Fibroblast of lung (primary cell): Measurements from ENCODE around the gene FSHR. TPM values are rescaled to one million over a fixed set of nuclear protein-coding genes. Genes with fewer than 3 reads are reported as not detected.

Source experiments
- DNase-seq, 2 donors: peaks; one replicate each; pipeline versions ENCODE4 v3.0.0 to v3.0.0-alpha.2; 2010; ENCODE audit warnings: low read depth in 2 of 2
- H2AFZ ChIP-seq: 2 replicates; pipeline ENCODE4 v1.5.1; 2012; ENCODE audit warnings: low read length, control low read depth, inconsistent platforms
- H3K27ac ChIP-seq: 2 replicates; pipeline ENCODE4 v1.5.1; 2011; ENCODE audit warnings: low read length, control low read depth; ENCODE audit not compliant: insufficient read depth
- H3K27me3 ChIP-seq: 2 replicates; pipeline ENCODE4 v1.5.1; 2011; ENCODE audit warnings: mild to moderate bottlenecking, low read length; ENCODE audit not compliant: control insufficient read depth, insufficient read depth
- H3K36me3 ChIP-seq: 2 replicates; pipeline ENCODE4 v1.5.1; 2011; ENCODE audit warnings: low read length; ENCODE audit not compliant: control insufficient read depth, insufficient read depth
- H3K4me1 ChIP-seq: 2 replicates; pipeline ENCODE4 v1.5.1; 2011; ENCODE audit warnings: low read length; ENCODE audit not compliant: control insufficient read depth, insufficient read depth; ENCODE audit errors: extremely low read depth
- H3K4me2 ChIP-seq: 2 replicates; pipeline ENCODE4 v1.5.1; 2011; ENCODE audit warnings: low read length, control low read depth; ENCODE audit not compliant: insufficient read depth; ENCODE audit errors: extremely low read depth
- H3K4me3 ChIP-seq, 4 experiments: fragments of 200-600 bp in 1 of 4; sonication (generic) in 1 of 4; replicated peaks in 1 of 4; 2 replicates each; pipeline ENCODE4 v1.5.1; 2011 to 2016; ENCODE audit warnings: low read length in 4 of 4, low read depth in 3 of 4, mild to moderate bottlenecking in 3 of 4, control low read depth in 2 of 4, inconsistent platforms in 1 of 4, mixed read lengths in 1 of 4; ENCODE audit not compliant: insufficient read depth in 1 of 4; ENCODE audit errors: control extremely low read depth in 1 of 4
- H3K79me2 ChIP-seq: 2 replicates; pipeline ENCODE4 v1.5.1; 2012; ENCODE audit warnings: mild to moderate bottlenecking, low read length, inconsistent platforms; ENCODE audit not compliant: control insufficient read depth, insufficient read depth
- H3K9ac ChIP-seq: 2 replicates; pipeline ENCODE4 v1.5.1; 2011; ENCODE audit warnings: mild to moderate bottlenecking, low read length, control low read depth; ENCODE audit not compliant: insufficient read depth
- H3K9me3 ChIP-seq: 2 replicates; pipeline ENCODE4 v1.5.1; 2012; ENCODE audit warnings: low read depth, low read length; ENCODE audit not compliant: control insufficient read depth, insufficient read depth
- H4K20me1 ChIP-seq: 2 replicates; pipeline ENCODE4 v1.5.1; 2011; ENCODE audit warnings: low read length; ENCODE audit not compliant: control insufficient read depth, insufficient read depth; ENCODE audit errors: extremely low read depth
- EZH2 ChIP-seq: IDR thresholded peaks from 2 replicates; pipeline ENCODE4 v1.5.1; 2012; ENCODE audit warnings: low read length, control low read depth, mild to moderate bottlenecking; ENCODE audit errors: missing control alignments
- polyA plus RNA-seq, 2 donors: library from polyadenylated mRNA; depleted of rRNA in 1 of 2; stranded (reverse) in 1 of 2; unstranded in 1 of 2; fragments of >200 nt; gene quantifications; 2 replicates each; pipeline ENCODE4 v1.2.1, GENCODE V29; 2011 to 2012; ENCODE audit warnings: missing spikeins in 1 of 2
- total RNA-seq: library from RNA; depleted of rRNA; stranded (reverse); fragments of >200 nt; gene quantifications from 2 replicates; pipeline ENCODE4 v1.2.1, GENCODE V29; 2014
- TF ChIP-seq, protein P1 (sequence below), 2 donors: IDR thresholded peaks in 1 of 2; conservative IDR thresholded peaks in 1 of 2; 1 replicate in 1 of 2; 2 replicates in 1 of 2; pipeline ENCODE4 v1.5.1; 2011 to 2012; ENCODE audit warnings: low read length in 2 of 2, control low read depth in 1 of 2, inconsistent platforms in 1 of 2, low read depth in 1 of 2, mild to moderate bottlenecking in 1 of 2

FSHR gene
- total and polyA plus RNA-seq, 2 donors (not counting 1 experiment from before 2014, with no cell fraction given), result not detected

DNA sequence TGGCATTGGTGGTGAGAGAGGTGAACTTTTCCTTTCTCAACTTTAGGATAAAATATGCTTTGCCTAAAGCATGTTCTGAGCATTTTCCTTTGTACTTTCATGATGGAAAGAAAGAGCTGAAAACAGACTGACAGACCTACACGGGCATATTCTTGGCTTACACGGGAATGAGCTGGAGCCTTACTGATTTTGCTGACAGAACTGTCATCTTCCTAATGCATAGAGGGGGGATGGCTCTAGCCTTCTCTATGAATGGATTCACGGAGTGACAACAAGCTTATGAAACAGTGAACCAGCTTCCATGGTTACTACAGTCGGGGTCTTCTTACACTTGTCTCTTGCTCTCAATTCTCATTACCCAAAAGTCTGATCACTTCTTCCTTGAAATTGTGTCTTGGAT, 32.2 kb downstream of the FSHR start:
- no peak overlapping the region for H3K4me2 ChIP-seq
- TF ChIP-seq, protein P1, sequence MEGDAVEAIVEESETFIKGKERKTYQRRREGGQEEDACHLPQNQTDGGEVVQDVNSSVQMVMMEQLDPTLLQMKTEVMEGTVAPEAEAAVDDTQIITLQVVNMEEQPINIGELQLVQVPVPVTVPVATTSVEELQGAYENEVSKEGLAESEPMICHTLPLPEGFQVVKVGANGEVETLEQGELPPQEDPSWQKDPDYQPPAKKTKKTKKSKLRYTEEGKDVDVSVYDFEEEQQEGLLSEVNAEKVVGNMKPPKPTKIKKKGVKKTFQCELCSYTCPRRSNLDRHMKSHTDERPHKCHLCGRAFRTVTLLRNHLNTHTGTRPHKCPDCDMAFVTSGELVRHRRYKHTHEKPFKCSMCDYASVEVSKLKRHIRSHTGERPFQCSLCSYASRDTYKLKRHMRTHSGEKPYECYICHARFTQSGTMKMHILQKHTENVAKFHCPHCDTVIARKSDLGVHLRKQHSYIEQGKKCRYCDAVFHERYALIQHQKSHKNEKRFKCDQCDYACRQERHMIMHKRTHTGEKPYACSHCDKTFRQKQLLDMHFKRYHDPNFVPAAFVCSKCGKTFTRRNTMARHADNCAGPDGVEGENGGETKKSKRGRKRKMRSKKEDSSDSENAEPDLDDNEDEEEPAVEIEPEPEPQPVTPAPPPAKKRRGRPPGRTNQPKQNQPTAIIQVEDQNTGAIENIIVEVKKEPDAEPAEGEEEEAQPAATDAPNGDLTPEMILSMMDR (conservative IDR thresholded peaks at IDR 0.05 in 1 of 2, IDR thresholded peaks at IDR 0.05 in 1 of 2; ENCODE audit: low read depth in 1 of 2, low read length in 2 of 2), result no peak
- no peak for TF ChIP-seq EZH2
- no peak overlapping the region for H2AFZ ChIP-seq
- H3K4me3 ChIP-seq, result no peak overlapping the region
- H4K20me1 ChIP-seq, result no peaks in the 10 kb centered on the region
- H3K27ac ChIP-seq, result no peak overlapping the region
- no peaks in the 10 kb centered on the region for H3K79me2 ChIP-seq
- H3K36me3 ChIP-seq, result no peaks in the 10 kb centered on the region
- H3K9ac ChIP-seq, result no peak overlapping the region
- no peaks in the 10 kb centered on the region for H3K4me1 ChIP-seq
- no peaks in the 10 kb centered on the region for H3K9me3 ChIP-seq
- H3K27me3 ChIP-seq, result no peaks in the 10 kb centered on the region
- DNase-seq, result no peak

DNA sequence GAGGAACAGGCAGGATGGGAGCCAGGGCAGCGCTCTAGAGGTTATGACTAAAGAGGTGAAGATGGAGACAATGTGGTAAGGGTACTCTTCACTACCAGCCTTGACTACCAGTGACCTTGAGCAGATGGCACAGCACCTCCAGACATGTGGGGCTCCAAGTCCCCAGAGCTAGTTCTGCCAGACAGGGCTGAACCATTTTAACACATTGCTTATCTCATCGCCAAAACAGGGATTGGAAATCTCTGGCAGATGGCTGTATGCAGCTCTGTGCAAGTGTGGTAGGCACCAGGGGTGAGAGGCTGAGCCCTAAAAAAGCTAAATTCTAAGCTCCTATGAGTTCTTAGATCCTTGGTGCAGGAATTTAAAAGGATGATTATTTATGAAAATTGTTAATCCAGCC, 41.3 kb downstream of the FSHR start:
- Histone ChIP-seq H3K4me3 (no peak overlapping the region), H3K27me3 (no peaks in the 10 kb centered on the region), H3K9ac (no peak overlapping the region), H2AFZ (no peak overlapping the region), H3K4me1 (no peaks in the 10 kb centered on the region), H3K4me2 (no peak overlapping the region), H3K79me2 (no peaks in the 10 kb centered on the region), H3K9me3 (no peaks in the 10 kb centered on the region), H3K27ac (no peak overlapping the region), H4K20me1 (no peaks in the 10 kb centered on the region), H3K36me3 (no peaks in the 10 kb centered on the region)
- TF ChIP-seq EZH2, result no peak
- TF ChIP-seq, protein P1 (conservative IDR thresholded peaks at IDR 0.05 in 1 of 2, IDR thresholded peaks at IDR 0.05 in 1 of 2; ENCODE audit: low read depth in 1 of 2, low read length in 2 of 2), result no peak
- no peak for DNase-seq

DNA sequence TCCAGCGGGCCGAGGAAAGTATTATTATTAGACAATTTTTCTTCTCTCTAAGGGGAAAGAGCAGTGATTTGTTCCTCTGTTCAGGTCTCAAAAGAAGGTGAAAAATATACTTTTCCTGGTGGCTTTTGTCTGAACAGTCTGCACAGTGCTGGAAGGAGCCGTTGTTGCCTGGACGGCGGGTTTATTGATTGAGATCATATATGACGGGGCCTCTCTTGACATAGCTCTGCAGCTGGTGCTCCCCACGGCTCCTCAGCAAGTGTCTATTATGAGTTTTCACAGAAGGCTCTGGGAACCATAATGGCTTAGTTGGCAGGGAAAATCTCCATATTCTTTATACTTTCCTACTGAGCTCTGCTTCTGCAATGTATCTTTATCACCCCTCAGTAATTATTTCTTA, 42.9 kb downstream of the FSHR start:
- Histone ChIP-seq H3K79me2 (no peaks in the 10 kb centered on the region), H3K9me3 (no peaks in the 10 kb centered on the region), H3K4me3 (no peak overlapping the region), H3K27me3 (no peaks in the 10 kb centered on the region), H2AFZ (no peak overlapping the region), H3K27ac (no peak overlapping the region), H3K4me2 (no peak overlapping the region), H3K36me3 (no peaks in the 10 kb centered on the region), H3K9ac (no peak overlapping the region), H4K20me1 (no peaks in the 10 kb centered on the region), H3K4me1 (no peaks in the 10 kb centered on the region)
- TF ChIP-seq, protein P1 (conservative IDR thresholded peaks at IDR 0.05 in 1 of 2, IDR thresholded peaks at IDR 0.05 in 1 of 2; ENCODE audit: low read depth in 1 of 2, low read length in 2 of 2), result no peak
- TF ChIP-seq EZH2, result no peak
- no peak for DNase-seq
